Mammary epithelial cell (primary cell): Measurements from ENCODE around the gene MGAT4D.

ENCODE experiments used
- CTCF ChIP-seq, 2 donors: IDR thresholded peaks in 1 of 2; conservative IDR thresholded peaks in 1 of 2; 2 replicates each; pipeline ENCODE4 v1.5.1; 2011 to 2012; ENCODE audit warnings: inconsistent platforms in 2 of 2, low read length in 2 of 2, mild to moderate bottlenecking in 2 of 2, control low read depth in 1 of 2, low read depth in 1 of 2; ENCODE audit not compliant: insufficient read depth in 1 of 2; ENCODE audit errors: extremely low read depth in 1 of 2
- EZH2 ChIP-seq: IDR thresholded peaks from 2 replicates; pipeline ENCODE4 v1.6.1; 2012; ENCODE audit warnings: low read length, inconsistent platforms, borderline replicate concordance

- TF ChIP-seq CTCF (conservative IDR thresholded peaks at IDR 0.05 in 1 of 2, IDR thresholded peaks at IDR 0.05 in 1 of 2; ENCODE audit: extremely low read depth in 1 of 2, insufficient read depth in 1 of 2, low read depth in 1 of 2, low read length in 2 of 2) (no peak), EZH2 (no peak)
Observed at GRCh38 chr4:140533951-140534480, 35.9 kb upstream of the MGAT4D start.
